Fibroblast of mammary gland (primary cell): ENCODE measurements around the gene COBLL1.

ENCODE experiments used
- DNase-seq: peaks from one replicate; pipeline ENCODE4 v3.0.0-alpha.2; 2010; ENCODE audit warnings: low read depth
- H3K4me3 ChIP-seq: 2 replicates; pipeline ENCODE4 v1.5.1; 2011; ENCODE audit warnings: low read depth, mild to moderate bottlenecking, low read length, moderate library complexity; ENCODE audit not compliant: control insufficient read depth
- TF ChIP-seq, protein P1 (sequence below): conservative IDR thresholded peaks from 2 replicates; pipeline ENCODE4 v1.5.1; 2011; ENCODE audit warnings: low read depth, low read length, inconsistent platforms; ENCODE audit not compliant: control insufficient read depth, insufficient read depth

Gene COBLL1

DNA sequence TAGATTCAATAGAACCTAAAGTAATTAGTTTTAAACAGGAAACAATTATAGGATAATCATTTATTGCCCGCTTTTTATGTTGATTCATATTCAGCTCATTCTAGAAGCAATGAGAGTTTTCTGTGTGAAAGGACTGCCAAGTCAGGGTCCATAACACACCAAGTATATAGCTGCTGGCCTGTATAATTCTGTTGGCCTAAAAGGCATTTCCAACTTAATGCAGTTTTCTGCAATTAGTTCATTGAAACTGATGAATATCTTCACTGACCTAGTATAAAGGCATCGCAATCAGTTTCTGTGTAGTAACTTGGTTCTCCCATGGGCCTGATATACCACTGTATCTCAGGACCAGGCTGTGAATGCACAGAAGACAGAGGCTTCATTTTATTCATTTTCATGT, 151.3 kb downstream of the COBLL1 start:
- no peak overlapping the region for H3K4me3 ChIP-seq
- TF ChIP-seq, protein P1, sequence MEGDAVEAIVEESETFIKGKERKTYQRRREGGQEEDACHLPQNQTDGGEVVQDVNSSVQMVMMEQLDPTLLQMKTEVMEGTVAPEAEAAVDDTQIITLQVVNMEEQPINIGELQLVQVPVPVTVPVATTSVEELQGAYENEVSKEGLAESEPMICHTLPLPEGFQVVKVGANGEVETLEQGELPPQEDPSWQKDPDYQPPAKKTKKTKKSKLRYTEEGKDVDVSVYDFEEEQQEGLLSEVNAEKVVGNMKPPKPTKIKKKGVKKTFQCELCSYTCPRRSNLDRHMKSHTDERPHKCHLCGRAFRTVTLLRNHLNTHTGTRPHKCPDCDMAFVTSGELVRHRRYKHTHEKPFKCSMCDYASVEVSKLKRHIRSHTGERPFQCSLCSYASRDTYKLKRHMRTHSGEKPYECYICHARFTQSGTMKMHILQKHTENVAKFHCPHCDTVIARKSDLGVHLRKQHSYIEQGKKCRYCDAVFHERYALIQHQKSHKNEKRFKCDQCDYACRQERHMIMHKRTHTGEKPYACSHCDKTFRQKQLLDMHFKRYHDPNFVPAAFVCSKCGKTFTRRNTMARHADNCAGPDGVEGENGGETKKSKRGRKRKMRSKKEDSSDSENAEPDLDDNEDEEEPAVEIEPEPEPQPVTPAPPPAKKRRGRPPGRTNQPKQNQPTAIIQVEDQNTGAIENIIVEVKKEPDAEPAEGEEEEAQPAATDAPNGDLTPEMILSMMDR: no peak
- no peak for DNase-seq

DNA sequence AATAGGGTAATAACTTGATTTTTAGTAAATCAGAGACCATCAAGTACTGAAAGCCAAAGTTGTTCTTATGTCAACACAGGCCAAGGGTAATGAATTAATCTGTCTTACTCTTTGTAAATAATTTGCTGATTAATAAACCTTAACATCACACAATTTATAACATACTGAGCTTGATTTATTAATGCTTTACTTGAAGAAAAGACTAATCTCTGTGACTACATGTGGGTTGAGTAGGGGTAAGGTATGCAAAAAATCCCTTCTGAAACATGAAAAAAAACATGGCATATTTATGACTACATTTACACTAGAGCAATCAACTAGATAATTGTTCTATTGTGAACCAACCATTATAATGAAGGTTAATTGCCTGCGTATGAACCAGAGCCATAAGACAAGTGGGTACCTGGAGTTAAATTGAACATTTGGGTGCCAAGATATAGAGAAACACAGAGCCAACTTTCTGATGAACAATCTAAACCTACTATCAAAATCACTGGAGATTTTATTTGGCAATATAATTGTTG, 152.7 kb downstream of the COBLL1 start:
- TF ChIP-seq, protein P1: no peak
- no peak for DNase-seq
- H3K4me3 ChIP-seq: no peak overlapping the region

- TF ChIP-seq, protein P1: no peak
- no peak for DNase-seq
- no peak overlapping the region for H3K4me3 ChIP-seq
Observed at GRCh38 chr2:164681009-164681408, 160.6 kb downstream of the COBLL1 start.

- DNase-seq: no peak
- H3K4me3 ChIP-seq: no peak overlapping the region
- TF ChIP-seq, protein P1: no peak
Observed at GRCh38 chr2:164678631-164679149, 162.9 kb downstream of the COBLL1 start.

DNA sequence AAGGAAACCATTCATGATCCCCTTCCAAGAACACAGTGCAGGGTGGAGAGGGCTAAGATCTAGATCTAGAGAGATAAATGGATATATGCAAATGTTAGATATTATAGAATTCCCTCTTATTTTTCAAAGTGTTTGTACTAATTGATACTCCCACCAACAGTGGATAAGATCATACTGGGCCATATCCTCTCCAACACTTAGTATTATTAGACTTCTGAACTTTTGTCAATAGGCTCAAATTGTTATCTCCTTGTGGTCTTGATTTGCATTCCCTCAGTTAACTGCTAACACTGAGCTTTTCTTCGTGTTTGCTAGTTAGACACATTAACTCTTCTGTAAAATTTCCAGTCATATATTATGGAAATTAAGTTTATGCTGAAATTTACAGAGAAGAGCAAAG, 163.9 kb downstream of the COBLL1 start:
- no peak for DNase-seq
- no peak overlapping the region for H3K4me3 ChIP-seq
- TF ChIP-seq, protein P1: no peak

- DNase-seq: no peak
- TF ChIP-seq, protein P1: no peak
- H3K4me3 ChIP-seq: no peak overlapping the region
Observed at GRCh38 chr2:164677271-164677670, 164.4 kb downstream of the COBLL1 start.

DNA sequence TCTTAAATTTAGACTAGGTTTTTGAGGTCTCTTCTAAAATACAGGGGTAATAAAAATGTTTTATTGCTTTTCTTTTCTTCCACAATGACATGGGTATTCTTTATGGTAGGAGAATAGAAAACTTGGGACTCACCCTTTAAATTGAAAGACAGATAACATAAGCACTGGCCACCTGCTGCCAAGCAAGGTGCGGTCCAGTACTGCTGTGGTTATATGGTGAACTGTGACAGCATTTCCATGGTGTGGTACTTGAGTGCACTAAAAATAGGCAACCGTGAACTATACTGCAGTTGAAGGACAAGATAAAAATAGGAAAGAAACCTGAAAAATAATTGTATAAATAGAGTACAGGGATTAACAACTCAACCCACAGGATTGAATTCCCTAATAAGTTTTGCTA, 165.9 kb downstream of the COBLL1 start:
- TF ChIP-seq, protein P1: no peak
- no peak for DNase-seq
- no peak overlapping the region for H3K4me3 ChIP-seq
